ENCODE data around the gene EIF5A2. TPM values are rescaled to one million over a fixed set of nuclear protein-coding genes. Genes with fewer than 3 reads are reported as not detected.

The EIF5A2 gene
- total and polyA plus RNA-seq, 2 donors (not counting 1 experiment from before 2014, with no cell fraction given), result 1.7 to 4.1 TPM

DNA sequence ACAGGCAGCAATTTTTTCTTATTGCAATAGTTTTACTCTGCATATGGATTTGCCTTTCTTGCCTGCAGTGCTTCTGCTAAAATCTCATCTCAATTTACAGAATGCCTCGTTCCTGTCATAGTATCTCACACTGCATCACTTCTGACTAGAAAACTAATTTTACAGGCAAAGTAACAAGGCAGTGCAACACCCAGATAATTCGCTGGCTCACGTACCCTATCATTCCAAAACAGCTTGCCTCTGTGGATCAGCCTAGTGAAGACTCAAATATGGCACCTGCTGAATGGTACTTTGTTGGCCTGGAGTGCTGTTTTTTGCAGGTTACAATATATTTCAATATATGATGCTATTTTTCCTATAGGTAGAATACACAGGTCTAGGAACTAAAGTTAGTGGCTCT lies 5.3 kb downstream of the EIF5A2 start:
- no peaks in the 10 kb centered on the region for H3K9me3 Mint-ChIP-seq (ENCODE audit: insufficient read depth)
- POLR2A ChIA-PET, result no interaction called here

DNA sequence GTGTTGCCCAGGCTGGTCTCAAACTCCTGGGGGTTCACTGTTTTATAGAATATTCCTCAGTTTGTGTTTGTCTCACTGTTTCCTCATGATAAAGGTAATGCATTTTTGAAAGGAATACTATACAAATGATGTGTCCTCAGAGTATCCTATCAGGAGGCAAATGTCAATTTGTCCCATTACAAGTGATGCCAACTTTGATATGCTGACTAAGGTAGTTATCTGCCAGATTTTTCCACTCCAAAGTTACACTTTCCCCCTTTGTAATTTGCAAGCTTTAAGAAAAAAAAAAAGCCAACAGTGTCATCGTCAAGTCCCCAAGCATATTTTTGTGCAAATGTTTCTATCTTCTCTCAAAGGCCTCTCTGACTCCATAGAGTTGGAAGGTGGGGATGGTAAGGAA lies 9.0 kb downstream of the EIF5A2 start:
- H3K9me3 ChIP-seq (ENCODE audit: control extremely low read depth in 1 of 3, control insufficient read depth in 2 of 3, insufficient read depth in 1 of 3, low read length in 2 of 3), result peaks cover 0 to 3% (median 1%) of the 10 kb centered on the region in 3 donors
- DNase-seq, result no peak
- Mint-ChIP-seq H3K4me1 (no peaks in the 10 kb centered on the region), H3K4me3 (no peak overlapping the region), H3K9me3 (ENCODE audit: insufficient read depth) (peaks cover 5% of the 10 kb centered on the region), H3K27ac (no peak overlapping the region), H3K27me3 (no peaks in the 10 kb centered on the region)
- ATAC-seq (ENCODE audit: low read depth), result no peak
- intact Hi-C loops (cut with micrococcal nuclease), result no loop called here
- TF ChIP-seq EZH2 (IDR thresholded peaks at IDR 0.05; ENCODE audit: borderline replicate concordance, insufficient read depth, low read depth, low read length, poor library complexity, severe bottlenecking), result no peak
- TF ChIP-seq, protein P1, sequence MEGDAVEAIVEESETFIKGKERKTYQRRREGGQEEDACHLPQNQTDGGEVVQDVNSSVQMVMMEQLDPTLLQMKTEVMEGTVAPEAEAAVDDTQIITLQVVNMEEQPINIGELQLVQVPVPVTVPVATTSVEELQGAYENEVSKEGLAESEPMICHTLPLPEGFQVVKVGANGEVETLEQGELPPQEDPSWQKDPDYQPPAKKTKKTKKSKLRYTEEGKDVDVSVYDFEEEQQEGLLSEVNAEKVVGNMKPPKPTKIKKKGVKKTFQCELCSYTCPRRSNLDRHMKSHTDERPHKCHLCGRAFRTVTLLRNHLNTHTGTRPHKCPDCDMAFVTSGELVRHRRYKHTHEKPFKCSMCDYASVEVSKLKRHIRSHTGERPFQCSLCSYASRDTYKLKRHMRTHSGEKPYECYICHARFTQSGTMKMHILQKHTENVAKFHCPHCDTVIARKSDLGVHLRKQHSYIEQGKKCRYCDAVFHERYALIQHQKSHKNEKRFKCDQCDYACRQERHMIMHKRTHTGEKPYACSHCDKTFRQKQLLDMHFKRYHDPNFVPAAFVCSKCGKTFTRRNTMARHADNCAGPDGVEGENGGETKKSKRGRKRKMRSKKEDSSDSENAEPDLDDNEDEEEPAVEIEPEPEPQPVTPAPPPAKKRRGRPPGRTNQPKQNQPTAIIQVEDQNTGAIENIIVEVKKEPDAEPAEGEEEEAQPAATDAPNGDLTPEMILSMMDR (IDR thresholded peaks at IDR 0.05), result no peak
- H2AFZ ChIP-seq (ENCODE audit: insufficient read depth, low read depth, low read length, poor library complexity, severe bottlenecking), result no peak overlapping the region
- H3K4me1 ChIP-seq (ENCODE audit: control insufficient read depth in 2 of 2, insufficient read depth in 2 of 2, low read length in 2 of 2), result no peaks in the 10 kb centered on the region
- CTCF ChIA-PET, result no interaction called here
- H3K4me3 ChIP-seq (ENCODE audit: control extremely low read depth in 1 of 5, extremely low read depth in 1 of 5, insufficient read depth in 1 of 5, low read depth in 2 of 5, low read length in 4 of 5), result no peak overlapping the region
- no CpG with 5 or more reads among the region's 1 CpG for WGBS (ENCODE audit: insufficient coverage)
- no peaks in the 10 kb centered on the region for H4K20me1 ChIP-seq (ENCODE audit: control insufficient read depth, insufficient read depth, low read length, poor library complexity, severe bottlenecking)
- H3K9ac ChIP-seq (ENCODE audit: low read length), result no peak overlapping the region
- POLR2A ChIA-PET, result no interaction called here
- no peaks in the 10 kb centered on the region for H3K36me3 ChIP-seq (replicated peaks in 1 of 2; ENCODE audit: control extremely low read depth in 1 of 2, control insufficient read depth in 1 of 2, extremely low read depth in 1 of 2, insufficient read depth in 2 of 2, low read length in 1 of 2)
- no peak overlapping the region for H3K27ac ChIP-seq (ENCODE audit: low read length in 2 of 2)
- no peaks in the 10 kb centered on the region for H3K79me2 ChIP-seq (ENCODE audit: control insufficient read depth, insufficient read depth, low read length)
- no peak overlapping the region for H3K4me2 ChIP-seq (replicated peaks; ENCODE audit: low read depth, low read length, poor library complexity, severe bottlenecking)
- no peaks in the 10 kb centered on the region for H3K27me3 ChIP-seq (replicated peaks in 1 of 4; ENCODE audit: control extremely low read depth in 1 of 4, control insufficient read depth in 3 of 4, insufficient read depth in 4 of 4, low read length in 3 of 4)

More for the DNA sequence above, 5.3 kb downstream of the EIF5A2 start:
- Histone ChIP-seq H3K27me3 (replicated peaks in 1 of 4; ENCODE audit: control extremely low read depth in 1 of 4, control insufficient read depth in 3 of 4, insufficient read depth in 4 of 4, low read length in 3 of 4) (no peaks in the 10 kb centered on the region), H3K9me3 (ENCODE audit: control extremely low read depth in 1 of 3, control insufficient read depth in 2 of 3, insufficient read depth in 1 of 3, low read length in 2 of 3) (no peaks in the 10 kb centered on the region), H3K79me2 (ENCODE audit: control insufficient read depth, insufficient read depth, low read length) (no peaks in the 10 kb centered on the region), H3K4me3 (ENCODE audit: control extremely low read depth in 1 of 5, extremely low read depth in 1 of 5, insufficient read depth in 1 of 5, low read depth in 2 of 5, low read length in 4 of 5) (no peak overlapping the region), H3K4me2 (replicated peaks; ENCODE audit: low read depth, low read length, poor library complexity, severe bottlenecking) (no peak overlapping the region), H3K9ac (ENCODE audit: low read length) (no peak overlapping the region), H3K36me3 (replicated peaks in 1 of 2; ENCODE audit: control extremely low read depth in 1 of 2, control insufficient read depth in 1 of 2, extremely low read depth in 1 of 2, insufficient read depth in 2 of 2, low read length in 1 of 2) (no peaks in the 10 kb centered on the region), H3K27ac (ENCODE audit: low read length in 2 of 2) (no peak overlapping the region), H2AFZ (ENCODE audit: insufficient read depth, low read depth, low read length, poor library complexity, severe bottlenecking) (no peak overlapping the region), H3K4me1 (ENCODE audit: control insufficient read depth in 2 of 2, insufficient read depth in 2 of 2, low read length in 2 of 2) (peaks cover 8 to 13% of the 10 kb centered on the region in 2 donors), H4K20me1 (ENCODE audit: control insufficient read depth, insufficient read depth, low read length, poor library complexity, severe bottlenecking) (no peaks in the 10 kb centered on the region)
- TF ChIP-seq, protein P1 (IDR thresholded peaks at IDR 0.05), result no peak
- TF ChIP-seq EZH2 (IDR thresholded peaks at IDR 0.05; ENCODE audit: borderline replicate concordance, insufficient read depth, low read depth, low read length, poor library complexity, severe bottlenecking), result no peak
- no peak for DNase-seq
- no peak overlapping the region for H3K4me3 Mint-ChIP-seq
- WGBS (ENCODE audit: insufficient coverage), result 100% methylated on average over 2 of the region's 3 CpGs
- H3K4me1 Mint-ChIP-seq, result peaks cover 11% of the 10 kb centered on the region
- intact Hi-C loops (cut with micrococcal nuclease), result no loop called here
- no peak overlapping the region for H3K27ac Mint-ChIP-seq
- H3K27me3 Mint-ChIP-seq, result no peaks in the 10 kb centered on the region
- no peak for ATAC-seq (ENCODE audit: low read depth)
- CTCF ChIA-PET, result interaction anchor here (0.7 kb wide), 1 partner anchor 17 kb away, joined by 3 read pairs; no protein-coding TSS in a partner anchor
